Rectal smooth muscle tissue (tissue), 1 donor: Measurements from ENCODE around the gene HNRNPCL4.
"Not testable (repeated sequence)": the region's sequence is repeated elsewhere in the genome, so short reads cannot be mapped to it uniquely, and the experiment has no call there.

Experiments
- H3K27ac ChIP-seq: one replicate; pipeline ENCODE4 v1.7.0; 2013; ENCODE audit warnings: low read depth, low read length, inconsistent platforms
- H3K27me3 ChIP-seq: one replicate; pipeline ENCODE4 v1.7.0; 2013; ENCODE audit warnings: low read length; ENCODE audit not compliant: control insufficient read depth, insufficient read depth
- H3K36me3 ChIP-seq: one replicate; pipeline ENCODE4 v1.7.0; 2013; ENCODE audit warnings: low read length; ENCODE audit not compliant: control insufficient read depth, insufficient read depth
- H3K4me1 ChIP-seq: one replicate; pipeline ENCODE4 v1.7.0; 2013; ENCODE audit warnings: low read length; ENCODE audit not compliant: control insufficient read depth, insufficient read depth
- H3K4me3 ChIP-seq: one replicate; pipeline ENCODE4 v1.7.0; 2013; ENCODE audit warnings: low read length
- H3K9ac ChIP-seq: one replicate; pipeline ENCODE4 v1.7.0; 2013; ENCODE audit warnings: low read length

The HNRNPCL4 gene

GRCh38 chr1:13165531-13165930 lies at the start of gene HNRNPCL4:
HNRNPCL4 (minus strand) TSS chr1:13165631; CDS start chr1:13165467, 164 bp downstream.
- H3K4me1 ChIP-seq, result not testable (repeated sequence)

GRCh38 chr1:13208712-13209111 lies 43.3 kb upstream of the HNRNPCL4 start:
- H3K9ac ChIP-seq, H3K27me3 ChIP-seq, H3K36me3 ChIP-seq, H3K4me1 ChIP-seq, H3K4me3 ChIP-seq, H3K27ac ChIP-seq: not testable (repeated sequence)

More at GRCh38 chr1:13165531-13165930, at the start of gene HNRNPCL4:
- H3K27me3 ChIP-seq, H3K27ac ChIP-seq, H3K36me3 ChIP-seq, H3K9ac ChIP-seq, H3K4me3 ChIP-seq: not testable (repeated sequence)

- H3K4me3 ChIP-seq, H3K27me3 ChIP-seq, H3K9ac ChIP-seq, H3K4me1 ChIP-seq, H3K27ac ChIP-seq, H3K36me3 ChIP-seq: not testable (repeated sequence)
Observed at GRCh38 chr1:13201309-13201708, 35.9 kb upstream of the HNRNPCL4 start, which contains the start of gene PRAMEF13. PRAMEF13 (minus strand) TSS chr1:13201409; CDS start chr1:13199589, 1,820 bp downstream.

- not testable (repeated sequence) for H3K4me1 ChIP-seq, H3K36me3 ChIP-seq, H3K27ac ChIP-seq, H3K27me3 ChIP-seq, H3K9ac ChIP-seq, H3K4me3 ChIP-seq
Observed at GRCh38 chr1:13171548-13171947, 6.1 kb upstream of the HNRNPCL4 start, which contains the start of gene PRAMEF9. PRAMEF9 (plus strand) TSS chr1:13171848; CDS start chr1:13175281, 3,433 bp downstream.

GRCh38 chr1:13155909-13156308 lies 9.5 kb downstream of the HNRNPCL4 start, which contains the start of gene PRAMEF26:
PRAMEF26 (minus strand) TSS chr1:13156009; CDS start chr1:13153095, 2,914 bp downstream.
- H3K4me1 ChIP-seq, H3K9ac ChIP-seq, H3K27me3 ChIP-seq, H3K27ac ChIP-seq, H3K4me3 ChIP-seq, H3K36me3 ChIP-seq: not testable (repeated sequence)

GRCh38 chr1:13116754-13117153 lies 48.7 kb downstream of the HNRNPCL4 start, which contains the start of gene HNRNPCL2:
HNRNPCL2 (minus strand) TSS chr1:13116854; CDS start chr1:13116400, 454 bp downstream.
- not testable (repeated sequence) for H3K9ac ChIP-seq, H3K27me3 ChIP-seq, H3K36me3 ChIP-seq, H3K4me1 ChIP-seq, H3K4me3 ChIP-seq, H3K27ac ChIP-seq
